ENCODE results near the gene TSC22D1.

DNA sequence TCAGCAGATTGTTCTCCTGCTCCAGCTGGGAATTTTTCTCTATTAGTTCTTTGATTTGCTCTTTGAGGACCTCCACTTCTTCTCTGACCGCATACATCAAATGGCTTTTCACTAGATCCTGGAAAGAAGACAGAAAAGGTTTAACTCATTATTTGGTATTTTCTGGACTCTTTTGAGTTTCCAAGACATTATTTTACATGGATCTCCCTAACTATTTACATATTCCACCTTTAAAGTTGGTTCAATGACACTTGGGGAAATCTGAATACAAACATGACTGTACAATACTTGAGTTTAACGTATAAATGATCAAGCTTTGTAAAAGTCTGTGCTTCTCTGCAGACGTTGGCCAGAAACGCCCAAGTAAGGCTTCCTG is 141.4 kb downstream of the TSC22D1 start:
- TF ChIP-seq, protein P1, sequence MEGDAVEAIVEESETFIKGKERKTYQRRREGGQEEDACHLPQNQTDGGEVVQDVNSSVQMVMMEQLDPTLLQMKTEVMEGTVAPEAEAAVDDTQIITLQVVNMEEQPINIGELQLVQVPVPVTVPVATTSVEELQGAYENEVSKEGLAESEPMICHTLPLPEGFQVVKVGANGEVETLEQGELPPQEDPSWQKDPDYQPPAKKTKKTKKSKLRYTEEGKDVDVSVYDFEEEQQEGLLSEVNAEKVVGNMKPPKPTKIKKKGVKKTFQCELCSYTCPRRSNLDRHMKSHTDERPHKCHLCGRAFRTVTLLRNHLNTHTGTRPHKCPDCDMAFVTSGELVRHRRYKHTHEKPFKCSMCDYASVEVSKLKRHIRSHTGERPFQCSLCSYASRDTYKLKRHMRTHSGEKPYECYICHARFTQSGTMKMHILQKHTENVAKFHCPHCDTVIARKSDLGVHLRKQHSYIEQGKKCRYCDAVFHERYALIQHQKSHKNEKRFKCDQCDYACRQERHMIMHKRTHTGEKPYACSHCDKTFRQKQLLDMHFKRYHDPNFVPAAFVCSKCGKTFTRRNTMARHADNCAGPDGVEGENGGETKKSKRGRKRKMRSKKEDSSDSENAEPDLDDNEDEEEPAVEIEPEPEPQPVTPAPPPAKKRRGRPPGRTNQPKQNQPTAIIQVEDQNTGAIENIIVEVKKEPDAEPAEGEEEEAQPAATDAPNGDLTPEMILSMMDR (IDR thresholded peaks at IDR 0.05 in 4 of 5, conservative IDR thresholded peaks at IDR 0.05 in 1 of 5): no peak
- no peak for TF ChIP-seq POLR2A (IDR thresholded peaks at IDR 0.05)

All from gastrocnemius medialis (tissue), 4 donors.